HepG2 (cell line): ENCODE data around the gene DCAF7. TPM values are rescaled to one million over a fixed set of nuclear protein-coding genes. Genes with fewer than 3 reads are reported as not detected.

Experiments used
- ELF4 ChIP-seq: sonication (generic); formaldehyde crosslinking; IDR thresholded peaks from 2 replicates; pipeline ENCODE4 v1.5.0; 2020; ENCODE audit warnings: missing genetic modification reagents, mild to moderate bottlenecking, moderate library complexity, borderline replicate concordance
- ELK4 ChIP-seq: sonication (generic); formaldehyde crosslinking; IDR thresholded peaks from 2 replicates; pipeline ENCODE4 v1.9.0; 2021; ENCODE audit warnings: missing genetic modification reagents, borderline replicate concordance
- MAFG ChIP-seq: sonication (generic); formaldehyde crosslinking; IDR thresholded peaks from 2 replicates; pipeline ENCODE4 v1.5.1; 2020; ENCODE audit warnings: mild to moderate bottlenecking, missing genetic modification reagents
- MIER2 ChIP-seq: IDR thresholded peaks from 2 replicates; pipeline ENCODE4 v1.6.1; 2016; ENCODE audit warnings: missing biosample characterization, missing genetic modification reagents
- PHF8 ChIP-seq: sonication (generic); formaldehyde crosslinking; IDR thresholded peaks from 2 replicates; pipeline ENCODE4 v1.5.0; 2020; ENCODE audit warnings: missing genetic modification reagents
- PRDM15 ChIP-seq: sonication (generic); formaldehyde crosslinking; IDR thresholded peaks from 2 replicates; pipeline ENCODE4 v1.4.0; 2020; ENCODE audit warnings: missing genetic modification reagents
- RNF2 ChIP-seq: fragments of 450-650 bp; conservative IDR thresholded peaks from 2 replicates; pipeline ENCODE4 v1.6.1; 2016; ENCODE audit warnings: low read depth
- ZNF18 ChIP-seq: sonication (generic); formaldehyde crosslinking; IDR thresholded peaks from 2 replicates; pipeline ENCODE4 v1.8.0; 2022; ENCODE audit warnings: mild to moderate bottlenecking, missing genetic modification reagents; ENCODE audit not compliant: insufficient replicate concordance
- ZNF382 ChIP-seq: sonication (generic); formaldehyde crosslinking; IDR thresholded peaks from 2 replicates; pipeline ENCODE4 v1.5.0; 2020; ENCODE audit warnings: missing genetic modification reagents, mild to moderate bottlenecking, borderline replicate concordance
- ZNF44 ChIP-seq: sonication (generic); formaldehyde crosslinking; IDR thresholded peaks from 2 replicates; pipeline ENCODE4 v1.5.1; 2020; ENCODE audit warnings: mild to moderate bottlenecking, missing genetic modification reagents
- ZNF530 ChIP-seq: sonication (generic); formaldehyde crosslinking; IDR thresholded peaks from 2 replicates; pipeline ENCODE4 v1.5.0; 2020; ENCODE audit warnings: low read depth, mild to moderate bottlenecking, missing genetic modification reagents
- ZNF543 ChIP-seq: sonication (generic); formaldehyde crosslinking; IDR thresholded peaks from 2 replicates; pipeline ENCODE4 v1.4.0; 2020; ENCODE audit warnings: mild to moderate bottlenecking, missing genetic modification reagents
- polyA plus RNA-seq, 8 experiments: library from polyadenylated mRNA; depleted of rRNA in 3 of 8; stranded (reverse) in 7 of 8; unstranded in 1 of 8; fragments of >200 nt; fragmentation: Illumina TruSeq in 4 of 8; extraction: Trizol in 4 of 8; gene quantifications; 2 replicates each; pipeline versions ENCODE4 v1.2.1 to v1.2.3, GENCODE V29; 2011 to 2016; ENCODE audit warnings: low read depth in 4 of 8, missing spikeins in 1 of 8, mixed read lengths in 1 of 8; ENCODE audit not compliant: insufficient read depth in 1 of 8
- total RNA-seq, 5 experiments: library from RNA; depleted of rRNA; stranded (reverse); fragments of >200 nt; fragmentation: Illumina TruSeq; extraction: Trizol; gene quantifications; 2 replicates each; pipeline ENCODE4 v1.2.3, GENCODE V29; 2016; ENCODE audit warnings: low read depth in 1 of 5

The DCAF7 gene
- total and polyA plus RNA-seq, 2 of the 13 experiments (the other 11 are each of a cell fraction or from before 2014, with no cell fraction given), result 55.2 to 73.4 TPM

- TF ChIP-seq PRDM15, result peak; percentile 64; the same call in 1 of the 2 replicates
- peak; percentile 95 for TF ChIP-seq ZNF543 (CRISPR knock-in tag)
- TF ChIP-seq MIER2 (CRISPR knock-in tag), result peak; percentile 39; the same call in 1 of the 2 replicates
- no peak for TF ChIP-seq ZNF382
- TF ChIP-seq ELK4 (CRISPR knock-in tag), result no peak; the same call in 1 of the 2 replicates
- peak; percentile 17 for TF ChIP-seq ZNF44 (CRISPR knock-in tag)
- peak; percentile 60 for TF ChIP-seq RNF2
- TF ChIP-seq MAFG (CRISPR knock-in tag), result no peak
- TF ChIP-seq ZNF18 (CRISPR knock-in tag), result no peak
- peak; percentile 97 for TF ChIP-seq PHF8 (CRISPR knock-in tag)
- no peak for TF ChIP-seq ZNF530 (CRISPR knock-in tag)
- TF ChIP-seq ELF4, result peak; percentile 98; the same call in 1 of the 2 replicates
Observed at GRCh38 chr17:63549946-63550816, at the start of gene DCAF7 (continued).
